Left ventricle myocardium inferior (tissue), 1 donor: ENCODE results near the gene SEMA5B. TPM values are rescaled to one million over a fixed set of nuclear protein-coding genes. Genes with fewer than 3 reads are reported as not detected.

ENCODE experiments used
- DNase-seq: peaks from one replicate; pipeline ENCODE4 v3.0.0-alpha.2; 2020
- H3K27ac ChIP-seq: fragments of 200-600 bp; replicated peaks from 2 replicates; pipeline ENCODE4 v1.8.0; 2021
- H3K27me3 ChIP-seq: fragments of 200-600 bp; 2 replicates; pipeline ENCODE4 v1.8.0; 2021; ENCODE audit warnings: low read depth
- H3K36me3 ChIP-seq: fragments of 200-600 bp; 2 replicates; pipeline ENCODE4 v1.8.0; 2021
- H3K4me1 ChIP-seq: fragments of 200-600 bp; 2 replicates; pipeline ENCODE4 v1.8.0; 2021
- H3K4me3 ChIP-seq: fragments of 200-600 bp; 2 replicates; pipeline ENCODE4 v1.8.0; 2021; ENCODE audit warnings: mild to moderate bottlenecking, moderate library complexity
- H3K9me3 ChIP-seq: fragments of 200-600 bp; replicated peaks from 2 replicates; pipeline ENCODE4 v1.8.0; 2021
- intact Hi-C: fragments of 100-400 bp; cut with micrococcal nuclease; formaldehyde crosslinking; loops from one replicate; pipeline ENCODE4 v1.11.0; 2022
- total RNA-seq: library from RNA; stranded (reverse); fragmentation: NEBNext Ultra II Directional; extraction: Animal tissue kit (Norgen Biotek cat#: 25700); gene quantifications from one replicate; pipeline ENCODE4 v1.2.1, GENCODE V29; 2021
- TF ChIP-seq, protein P1 (sequence below): fragments of 200-600 bp; IDR thresholded peaks from 2 replicates; pipeline ENCODE4 v1.8.0; 2021; ENCODE audit warnings: antibody characterized with exemption, mild to moderate bottlenecking, borderline replicate concordance
- donor health status: DM: no; HTN: yes; CAD: no; lungs with severe emphysema.

Gene SEMA5B
- total RNA-seq, 1 donor from 2014 or later, result 5.3 TPM

DNA sequence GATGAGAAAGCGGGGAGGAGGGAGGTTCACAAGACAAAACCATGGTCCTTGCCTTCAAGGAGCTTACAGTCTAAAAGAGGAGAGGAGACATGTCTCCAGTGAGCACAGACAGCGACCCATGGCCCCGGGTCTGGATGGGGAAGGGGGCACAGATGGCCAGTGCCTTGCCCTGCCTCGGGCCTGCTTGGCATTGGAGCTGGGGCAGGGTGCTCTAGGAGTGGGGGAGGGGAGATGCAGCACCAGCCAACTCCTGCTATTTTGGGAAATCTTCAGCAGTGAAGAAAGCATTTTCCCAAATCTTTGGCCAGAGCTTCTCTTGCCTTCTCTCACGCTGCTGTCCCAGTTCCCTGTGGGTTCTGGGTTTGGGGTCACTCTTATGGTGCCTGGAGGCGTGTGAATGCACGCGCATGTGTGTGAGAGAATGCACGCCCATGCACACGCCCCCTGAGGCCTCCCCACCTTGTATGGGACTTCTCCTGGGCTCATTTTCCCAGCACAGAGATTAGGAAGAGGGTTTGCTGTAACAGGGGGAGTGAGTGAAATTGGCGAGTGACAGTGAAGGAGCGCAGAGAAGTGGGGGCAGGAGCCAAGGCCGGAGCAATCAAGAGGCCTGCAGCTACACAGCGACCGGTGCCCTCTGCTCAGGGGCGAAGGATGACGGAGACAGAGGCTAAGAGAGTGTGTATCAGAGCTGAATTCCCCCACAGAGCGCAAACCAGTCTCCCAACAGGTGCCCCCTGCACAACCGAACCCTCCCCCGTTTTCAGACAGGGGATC, 71.5 kb downstream of the SEMA5B start:
- intact Hi-C loops, result no loop called here
- peak overlapping the region; percentile 89 for H3K27ac ChIP-seq
- DNase-seq, result no peak
- H3K27me3 ChIP-seq, result no peaks in the 10 kb centered on the region
- H3K9me3 ChIP-seq, result no peaks in the 10 kb centered on the region
- H3K36me3 ChIP-seq, result no peaks in the 10 kb centered on the region
- peaks cover 72% of the 10 kb centered on the region for H3K4me1 ChIP-seq
- TF ChIP-seq, protein P1, sequence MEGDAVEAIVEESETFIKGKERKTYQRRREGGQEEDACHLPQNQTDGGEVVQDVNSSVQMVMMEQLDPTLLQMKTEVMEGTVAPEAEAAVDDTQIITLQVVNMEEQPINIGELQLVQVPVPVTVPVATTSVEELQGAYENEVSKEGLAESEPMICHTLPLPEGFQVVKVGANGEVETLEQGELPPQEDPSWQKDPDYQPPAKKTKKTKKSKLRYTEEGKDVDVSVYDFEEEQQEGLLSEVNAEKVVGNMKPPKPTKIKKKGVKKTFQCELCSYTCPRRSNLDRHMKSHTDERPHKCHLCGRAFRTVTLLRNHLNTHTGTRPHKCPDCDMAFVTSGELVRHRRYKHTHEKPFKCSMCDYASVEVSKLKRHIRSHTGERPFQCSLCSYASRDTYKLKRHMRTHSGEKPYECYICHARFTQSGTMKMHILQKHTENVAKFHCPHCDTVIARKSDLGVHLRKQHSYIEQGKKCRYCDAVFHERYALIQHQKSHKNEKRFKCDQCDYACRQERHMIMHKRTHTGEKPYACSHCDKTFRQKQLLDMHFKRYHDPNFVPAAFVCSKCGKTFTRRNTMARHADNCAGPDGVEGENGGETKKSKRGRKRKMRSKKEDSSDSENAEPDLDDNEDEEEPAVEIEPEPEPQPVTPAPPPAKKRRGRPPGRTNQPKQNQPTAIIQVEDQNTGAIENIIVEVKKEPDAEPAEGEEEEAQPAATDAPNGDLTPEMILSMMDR, result no peak
- H3K4me3 ChIP-seq, result peak overlapping the region; percentile 51

DNA sequence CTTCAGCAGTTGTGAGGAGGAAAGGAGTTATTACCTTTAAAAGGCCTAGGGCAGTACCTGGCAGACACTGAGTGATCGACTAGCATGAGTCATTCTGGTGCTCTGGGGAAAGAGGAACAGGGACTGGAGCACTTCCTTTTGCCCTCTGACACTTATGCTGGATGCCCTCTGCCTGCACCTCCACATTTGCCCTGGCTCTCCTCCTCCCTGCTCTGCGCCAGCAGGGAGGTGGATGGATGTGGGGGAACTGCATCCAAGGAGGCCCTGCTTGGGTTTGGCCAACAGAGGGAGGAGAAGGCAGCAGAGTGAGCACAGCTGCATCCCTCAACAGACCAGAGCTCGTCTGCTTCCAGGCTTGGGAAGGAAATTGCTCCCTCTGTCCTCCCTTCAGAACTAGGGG, 75.0 kb downstream of the SEMA5B start:
- peak overlapping the region; percentile 89 for H3K27ac ChIP-seq
- no peak overlapping the region for H3K4me3 ChIP-seq
- H3K27me3 ChIP-seq, result no peaks in the 10 kb centered on the region
- peaks cover 56% of the 10 kb centered on the region for H3K4me1 ChIP-seq
- intact Hi-C loops, result no loop called here
- no peaks in the 10 kb centered on the region for H3K9me3 ChIP-seq
- TF ChIP-seq, protein P1, result peak; percentile 53
- DNase-seq, result no peak
- H3K36me3 ChIP-seq, result no peaks in the 10 kb centered on the region

DNA sequence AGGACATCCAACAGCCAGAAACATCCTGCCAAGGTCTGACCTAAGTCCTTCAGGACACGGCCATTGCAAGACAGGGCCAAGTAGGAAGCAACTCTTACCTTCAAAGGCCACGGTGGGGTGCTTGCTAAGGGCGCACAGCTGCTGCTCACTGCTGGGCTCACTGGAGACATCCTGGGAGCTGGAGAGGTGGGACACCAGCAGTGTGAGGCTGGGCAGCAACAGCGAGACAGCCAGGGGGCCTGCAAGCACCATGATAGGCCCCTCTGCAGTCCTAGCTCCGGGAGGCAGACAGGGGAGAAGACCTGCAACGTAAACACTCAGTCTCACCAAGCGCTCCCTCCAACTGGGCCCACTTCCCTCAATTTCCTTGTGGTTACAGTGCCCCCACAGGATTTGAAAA, 79.2 kb downstream of the SEMA5B start:
- intact Hi-C loops, result no loop called here
- no peaks in the 10 kb centered on the region for H3K27me3 ChIP-seq
- H3K9me3 ChIP-seq, result no peaks in the 10 kb centered on the region
- no peak for DNase-seq
- H3K4me3 ChIP-seq, result no peak overlapping the region
- TF ChIP-seq, protein P1, result peak; percentile 59
- no peaks in the 10 kb centered on the region for H3K36me3 ChIP-seq
- H3K4me1 ChIP-seq, result peaks cover 38% of the 10 kb centered on the region
- H3K27ac ChIP-seq, result peak overlapping the region; percentile 68

DNA sequence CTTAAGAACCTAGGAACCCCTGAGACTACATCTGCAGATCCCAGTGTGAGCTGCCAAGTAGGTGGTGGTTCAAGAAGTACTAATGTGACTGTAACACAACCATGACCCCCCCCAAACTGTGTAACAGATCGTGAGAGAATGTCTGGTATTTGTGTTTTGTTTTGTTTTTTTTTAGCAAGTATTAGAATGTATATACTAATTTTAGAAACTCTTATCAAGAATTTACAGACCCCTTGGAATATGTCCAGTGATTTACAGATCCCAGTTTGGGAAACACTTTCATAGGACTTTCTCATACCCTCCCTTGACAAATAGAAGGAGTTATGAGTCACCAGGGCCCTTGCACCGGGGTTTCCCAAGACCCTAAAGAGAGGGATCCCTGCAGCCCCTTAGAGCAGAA, 79.8 kb downstream of the SEMA5B start:
- Histone ChIP-seq H3K4me1 (peaks cover 38% of the 10 kb centered on the region), H3K27ac (peak overlapping the region; percentile 68), H3K27me3 (no peaks in the 10 kb centered on the region), H3K9me3 (no peaks in the 10 kb centered on the region), H3K36me3 (no peaks in the 10 kb centered on the region), H3K4me3 (no peak overlapping the region)
- TF ChIP-seq, protein P1, result no peak
- DNase-seq, result no peak
- intact Hi-C loops, result no loop called here

DNA sequence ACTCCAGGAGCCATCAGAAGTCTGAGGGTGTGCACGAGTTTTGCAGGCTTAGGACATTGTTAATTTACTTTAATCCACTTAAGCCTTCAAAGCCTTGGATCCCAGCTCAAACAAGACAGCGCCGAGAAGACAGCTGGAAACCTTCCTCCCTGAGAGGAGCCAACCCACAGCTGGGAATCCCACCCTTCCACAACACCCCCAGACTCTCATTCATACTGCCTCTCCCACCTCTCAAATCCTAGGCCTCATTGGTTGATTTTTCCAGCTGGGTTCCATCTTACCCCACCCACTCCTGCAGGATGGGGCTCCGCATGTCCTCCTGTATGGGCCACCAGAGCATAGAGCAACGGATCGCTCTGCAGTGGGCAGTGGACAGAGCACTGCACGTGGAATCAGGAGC, 80.4 kb downstream of the SEMA5B start:
- TF ChIP-seq, protein P1, result no peak
- Histone ChIP-seq H3K27me3 (no peaks in the 10 kb centered on the region), H3K27ac (peak overlapping the region; percentile 68), H3K4me1 (peaks cover 42% of the 10 kb centered on the region), H3K4me3 (no peak overlapping the region), H3K9me3 (no peaks in the 10 kb centered on the region), H3K36me3 (no peaks in the 10 kb centered on the region)
- no peak for DNase-seq
- intact Hi-C loops, result no loop called here
